CD14-positive monocyte (primary cell): ENCODE results near the gene LIMA1. TPM values are rescaled to one million over a fixed set of nuclear protein-coding genes. Genes with fewer than 3 reads are reported as not detected.

Source experiments
- DNase-seq, 3 donors: peaks; one replicate each; pipeline ENCODE4 v3.0.0-alpha.2; 2011 to 2022
- H2AFZ ChIP-seq: 2 replicates; pipeline ENCODE4 v1.6.0; 2012; ENCODE audit warnings: mild to moderate bottlenecking, low read depth, low read length, inconsistent platforms; ENCODE audit not compliant: insufficient read depth, poor library complexity, severe bottlenecking
- H3K27ac ChIP-seq, 2 donors: 1 replicate in 1 of 2; 2 replicates in 1 of 2; pipeline ENCODE4 v1.5.1; 2012 to 2013; ENCODE audit warnings: low read length in 2 of 2, control low read depth in 1 of 2, inconsistent platforms in 1 of 2, low read depth in 1 of 2, mild to moderate bottlenecking in 1 of 2
- H3K27me3 ChIP-seq, 2 donors: one replicate each; pipeline versions ENCODE4 v1.6.0 to v1.6.1; 2011 to 2013; ENCODE audit warnings: low read length in 2 of 2; ENCODE audit not compliant: control insufficient read depth in 2 of 2, insufficient read depth in 2 of 2
- H3K36me3 ChIP-seq, 2 donors: replicated peaks in 1 of 2; 1 replicate in 1 of 2; 2 replicates in 1 of 2; pipeline versions ENCODE4 v1.5.1 to v1.6.1; 2012 to 2013; ENCODE audit warnings: low read length in 2 of 2, control low read depth in 1 of 2, inconsistent platforms in 1 of 2, mild to moderate bottlenecking in 1 of 2; ENCODE audit not compliant: insufficient read depth in 2 of 2, control insufficient read depth in 1 of 2
- H3K4me1 ChIP-seq, 2 donors: 1 replicate in 1 of 2; 2 replicates in 1 of 2; pipeline versions ENCODE4 v1.5.1 to v1.6.1; 2012 to 2013; ENCODE audit warnings: low read length in 2 of 2, control low read depth in 1 of 2, inconsistent platforms in 1 of 2, mild to moderate bottlenecking in 1 of 2, moderate library complexity in 1 of 2; ENCODE audit not compliant: insufficient read depth in 2 of 2, control insufficient read depth in 1 of 2
- H3K4me2 ChIP-seq: replicated peaks from 2 replicates; pipeline ENCODE3; 2012; ENCODE audit warnings: low read length, moderate library complexity, mild to moderate bottlenecking; ENCODE audit not compliant: poor library complexity, severe bottlenecking; ENCODE audit errors: extremely low read depth
- H3K4me3 ChIP-seq, 3 experiments: fragments of 200-600 bp in 1 of 3; sonication (generic) in 1 of 3; replicated peaks in 1 of 3; 1 replicate in 2 of 3; 2 replicates in 1 of 3; pipeline ENCODE4 v1.5.1; 2011 to 2013; ENCODE audit warnings: low read length in 3 of 3, mild to moderate bottlenecking in 3 of 3, control low read depth in 2 of 3, low read depth in 2 of 3, inconsistent platforms in 1 of 3, moderate library complexity in 1 of 3
- H3K79me2 ChIP-seq: 2 replicates; pipeline ENCODE4 v1.6.0; 2012; ENCODE audit warnings: mild to moderate bottlenecking, control low read depth, inconsistent platforms, low read length, moderate library complexity; ENCODE audit not compliant: insufficient read depth
- H3K9ac ChIP-seq: 2 replicates; pipeline ENCODE4 v1.6.0; 2017; ENCODE audit warnings: low read length, mild to moderate bottlenecking; ENCODE audit not compliant: insufficient read depth, poor library complexity, severe bottlenecking
- H3K9me3 ChIP-seq, 2 donors: replicated peaks in 1 of 2; 1 replicate in 1 of 2; 2 replicates in 1 of 2; pipeline versions ENCODE4 v1.5.1 to v1.6.1; 2012 to 2013; ENCODE audit warnings: low read length in 2 of 2, control low read depth in 1 of 2; ENCODE audit not compliant: control insufficient read depth in 1 of 2, insufficient read depth in 1 of 2
- H4K20me1 ChIP-seq: 2 replicates; pipeline ENCODE4 v1.6.0; 2012; ENCODE audit warnings: mild to moderate bottlenecking, low read length, control low read depth, moderate library complexity; ENCODE audit not compliant: insufficient read depth
- H3K27ac Mint-ChIP-seq, 7 donors: one replicate each; pipeline ENCODE4 v1.8.0; 2020; ENCODE audit warnings: mild to moderate bottlenecking in 7 of 7, mixed read lengths in 7 of 7, moderate library complexity in 6 of 7, inconsistent platforms in 2 of 7
- H3K27me3 Mint-ChIP-seq, 3 donors: one replicate each; pipeline ENCODE4 v1.8.0; 2021 to 2022; ENCODE audit warnings: low read depth in 3 of 3, mild to moderate bottlenecking in 3 of 3, mixed read lengths in 3 of 3, moderate library complexity in 3 of 3, inconsistent platforms in 1 of 3
- H3K36me3 Mint-ChIP-seq, 2 donors: one replicate each; pipeline ENCODE4 v1.8.0; 2020; ENCODE audit warnings: mixed read lengths in 2 of 2, inconsistent platforms in 1 of 2, mild to moderate bottlenecking in 1 of 2
- H3K4me1 Mint-ChIP-seq: one replicate; pipeline ENCODE4 v1.8.0; 2020; ENCODE audit warnings: mild to moderate bottlenecking, mixed read lengths
- H3K4me3 Mint-ChIP-seq, 2 donors: one replicate each; pipeline ENCODE4 v1.8.0; 2020; ENCODE audit warnings: mild to moderate bottlenecking in 2 of 2, mixed read lengths in 2 of 2, moderate library complexity in 1 of 2
- H3K9me3 Mint-ChIP-seq, 7 donors: one replicate each; pipeline ENCODE4 v1.8.0; 2020 to 2022; ENCODE audit warnings: mixed read lengths in 7 of 7, mild to moderate bottlenecking in 6 of 7, moderate library complexity in 6 of 7, inconsistent platforms in 2 of 7
- WGBS: methylation state at CpG from one replicate; pipeline ENCODE4 v1.1.5; 2013; ENCODE audit warnings: missing lambda C conversion rate; ENCODE audit not compliant: insufficient coverage; 5-methylcytosine and 5-hydroxymethylcytosine counted together
- intact Hi-C, 2 donors: fragments of 100-400 bp; cut with micrococcal nuclease; formaldehyde crosslinking; loops; one replicate each; pipeline versions ENCODE4 v1.15.0 to v1.15.1; 2023
- polyA plus RNA-seq, 3 donors: library from polyadenylated mRNA; depleted of rRNA in 1 of 3; unstranded in 2 of 3; stranded (reverse) in 1 of 3; fragments of 300-500 nt in 2 of 3; fragments of >200 nt in 1 of 3; fragmentation: Illumina TruSeq in 2 of 3; gene quantifications; 1 replicate in 2 of 3; 2 replicates in 1 of 3; pipeline ENCODE4 v1.2.3, GENCODE V29; 2012 to 2021
- TF ChIP-seq, protein P1 (sequence below): fragments of 200-600 bp; IDR thresholded peaks from one replicate; pipeline ENCODE4 v1.8.0; 2022; ENCODE audit warnings: antibody characterized with exemption, mild to moderate bottlenecking

The LIMA1 gene
- polyA plus RNA-seq, 3 donors: 0.24 to 0.62 (median 0.51) TPM

DNA sequence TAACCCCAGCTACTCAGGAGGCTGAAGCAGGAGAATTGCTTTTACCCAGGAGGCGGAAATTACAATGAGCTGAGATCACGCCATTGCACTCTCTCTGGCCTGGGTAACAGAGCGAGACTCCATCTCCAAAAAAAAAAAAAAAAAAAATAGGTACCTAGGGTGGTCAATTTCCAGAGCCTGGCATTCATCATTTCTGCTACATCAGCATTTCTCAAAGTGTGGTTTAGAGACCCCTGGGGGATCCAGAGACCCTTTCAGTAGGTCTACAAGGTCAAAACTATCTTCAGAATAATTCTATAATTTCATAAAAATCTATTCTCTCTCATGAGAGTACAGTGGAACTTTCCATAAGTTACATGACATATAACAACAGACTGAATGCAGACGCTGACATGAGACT is 136.0 kb downstream of the LIMA1 start:
- Histone ChIP-seq H3K9me3 (no peaks in the 10 kb centered on the region), H3K4me2 (no peak overlapping the region), H3K36me3 (peaks cover 13 to 23% of the 10 kb centered on the region in 2 donors), H3K27me3 (no peaks in the 10 kb centered on the region), H3K4me1 (no peaks in the 10 kb centered on the region), H4K20me1 (peaks cover 29% of the 10 kb centered on the region), H2AFZ (no peak overlapping the region), H3K27ac (no peak overlapping the region), H3K4me3 (no peak overlapping the region), H3K9ac (no peak overlapping the region), H3K79me2 (peaks cover 29% of the 10 kb centered on the region)
- Mint-ChIP-seq H3K36me3 (peaks cover 16 to 32% of the 10 kb centered on the region in 2 donors), H3K4me3 (no peak overlapping the region), H3K27me3 (peaks cover 0 to 1% (median 0%) of the 10 kb centered on the region in 3 donors), H3K27ac (no peak overlapping the region), H3K4me1 (peaks cover 1% of the 10 kb centered on the region), H3K9me3 (no peaks in the 10 kb centered on the region)
- TF ChIP-seq, protein P1, sequence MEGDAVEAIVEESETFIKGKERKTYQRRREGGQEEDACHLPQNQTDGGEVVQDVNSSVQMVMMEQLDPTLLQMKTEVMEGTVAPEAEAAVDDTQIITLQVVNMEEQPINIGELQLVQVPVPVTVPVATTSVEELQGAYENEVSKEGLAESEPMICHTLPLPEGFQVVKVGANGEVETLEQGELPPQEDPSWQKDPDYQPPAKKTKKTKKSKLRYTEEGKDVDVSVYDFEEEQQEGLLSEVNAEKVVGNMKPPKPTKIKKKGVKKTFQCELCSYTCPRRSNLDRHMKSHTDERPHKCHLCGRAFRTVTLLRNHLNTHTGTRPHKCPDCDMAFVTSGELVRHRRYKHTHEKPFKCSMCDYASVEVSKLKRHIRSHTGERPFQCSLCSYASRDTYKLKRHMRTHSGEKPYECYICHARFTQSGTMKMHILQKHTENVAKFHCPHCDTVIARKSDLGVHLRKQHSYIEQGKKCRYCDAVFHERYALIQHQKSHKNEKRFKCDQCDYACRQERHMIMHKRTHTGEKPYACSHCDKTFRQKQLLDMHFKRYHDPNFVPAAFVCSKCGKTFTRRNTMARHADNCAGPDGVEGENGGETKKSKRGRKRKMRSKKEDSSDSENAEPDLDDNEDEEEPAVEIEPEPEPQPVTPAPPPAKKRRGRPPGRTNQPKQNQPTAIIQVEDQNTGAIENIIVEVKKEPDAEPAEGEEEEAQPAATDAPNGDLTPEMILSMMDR: no peak
- intact Hi-C loops: no loop called here
- no peak for DNase-seq
- WGBS: no CpG with 5 or more reads among the region's 4 CpGs

DNA sequence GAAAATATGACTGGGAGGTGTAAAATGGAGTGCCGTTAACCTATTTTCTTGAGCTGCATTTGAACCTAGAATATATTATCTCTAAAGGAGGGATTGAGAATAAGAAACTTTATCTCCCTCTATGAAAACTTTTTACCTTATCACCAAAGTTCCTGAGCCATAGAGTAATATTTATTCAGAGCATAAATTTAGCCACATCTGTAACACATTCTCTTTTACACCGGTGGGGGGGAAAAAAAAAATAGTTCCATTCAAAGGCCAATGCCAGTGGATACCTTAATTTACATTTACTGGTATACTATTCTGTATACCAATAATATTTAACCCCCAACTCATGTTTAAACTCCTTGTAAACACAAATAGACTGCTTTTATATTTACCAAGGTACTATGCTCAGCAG is 137.9 kb downstream of the LIMA1 start:
- Mint-ChIP-seq H3K27ac (no peak overlapping the region), H3K4me3 (no peak overlapping the region), H3K36me3 (peaks cover 26 to 50% of the 10 kb centered on the region in 2 donors), H3K4me1 (no peaks in the 10 kb centered on the region), H3K27me3 (peaks cover 0 to 1% (median 0%) of the 10 kb centered on the region in 3 donors), H3K9me3 (no peaks in the 10 kb centered on the region)
- H3K27me3 ChIP-seq: no peaks in the 10 kb centered on the region
- no CpG with 5 or more reads among the region's 2 CpGs for WGBS
- no peak overlapping the region for H2AFZ ChIP-seq
- H3K4me3 ChIP-seq: no peak overlapping the region
- H3K9me3 ChIP-seq: no peaks in the 10 kb centered on the region
- no peak overlapping the region for H3K27ac ChIP-seq
- intact Hi-C loops: no loop called here
- no peaks in the 10 kb centered on the region for H3K4me1 ChIP-seq
- H3K4me2 ChIP-seq: no peak overlapping the region
- peaks cover 27 to 41% of the 10 kb centered on the region in 2 donors for H3K36me3 ChIP-seq
- TF ChIP-seq, protein P1: no peak
- peaks cover 14% of the 10 kb centered on the region for H3K79me2 ChIP-seq
- DNase-seq: no peak
- H4K20me1 ChIP-seq: peaks cover 13% of the 10 kb centered on the region
- H3K9ac ChIP-seq: no peak overlapping the region
